CD4-positive, alpha-beta T cell treated with Interferon gamma for 1 hour (primary cell): ENCODE data around the gene TLE3.
A peak's percentile ranks its signal among the peaks of the same experiment; 100 is the strongest.
"Not testable (repeated sequence)": the region's sequence is repeated elsewhere in the genome, so short reads cannot be mapped to it uniquely, and the experiment has no call there.

Source experiments
- DNase-seq: peaks from one replicate; pipeline ENCODE4 v3.0.0-alpha.2; 2020

The TLE3 gene

GRCh38 chr15:70125605-70126004 is 27.9 kb upstream of the TLE3 start:
- DNase-seq = no peak

DNA sequence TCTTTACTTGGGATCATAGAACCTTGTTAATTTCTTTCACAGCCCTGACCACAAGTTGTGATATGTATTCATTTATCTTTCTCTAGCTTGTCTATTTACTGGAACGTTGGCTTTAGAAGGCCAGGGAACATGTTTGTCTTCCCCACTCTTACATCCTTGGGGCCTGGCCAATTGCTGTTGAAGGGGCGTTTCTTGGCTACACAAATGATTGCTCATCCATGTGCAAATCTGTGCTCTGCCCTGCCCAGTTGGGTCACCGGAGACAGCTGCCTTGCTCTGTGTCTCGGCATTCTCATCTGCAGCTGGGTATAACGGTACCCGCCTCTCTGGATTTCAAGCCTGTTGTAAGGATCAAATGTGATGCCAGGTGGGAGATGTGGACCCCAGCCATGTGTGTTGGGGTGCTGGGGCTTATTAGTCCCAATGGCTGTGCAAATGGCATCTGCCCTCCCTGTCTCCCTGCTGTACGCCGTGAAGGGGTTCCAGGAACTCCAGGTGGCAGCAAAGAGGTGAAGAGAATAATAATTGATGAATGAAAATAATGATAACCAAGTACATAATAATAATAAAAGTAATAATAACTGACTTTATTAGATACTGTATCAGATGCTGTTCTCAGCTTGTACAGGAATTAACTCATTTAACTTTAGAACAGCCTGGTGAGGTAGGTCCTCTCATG is 24.0 kb upstream of the TLE3 start:
- no peak for DNase-seq

DNA sequence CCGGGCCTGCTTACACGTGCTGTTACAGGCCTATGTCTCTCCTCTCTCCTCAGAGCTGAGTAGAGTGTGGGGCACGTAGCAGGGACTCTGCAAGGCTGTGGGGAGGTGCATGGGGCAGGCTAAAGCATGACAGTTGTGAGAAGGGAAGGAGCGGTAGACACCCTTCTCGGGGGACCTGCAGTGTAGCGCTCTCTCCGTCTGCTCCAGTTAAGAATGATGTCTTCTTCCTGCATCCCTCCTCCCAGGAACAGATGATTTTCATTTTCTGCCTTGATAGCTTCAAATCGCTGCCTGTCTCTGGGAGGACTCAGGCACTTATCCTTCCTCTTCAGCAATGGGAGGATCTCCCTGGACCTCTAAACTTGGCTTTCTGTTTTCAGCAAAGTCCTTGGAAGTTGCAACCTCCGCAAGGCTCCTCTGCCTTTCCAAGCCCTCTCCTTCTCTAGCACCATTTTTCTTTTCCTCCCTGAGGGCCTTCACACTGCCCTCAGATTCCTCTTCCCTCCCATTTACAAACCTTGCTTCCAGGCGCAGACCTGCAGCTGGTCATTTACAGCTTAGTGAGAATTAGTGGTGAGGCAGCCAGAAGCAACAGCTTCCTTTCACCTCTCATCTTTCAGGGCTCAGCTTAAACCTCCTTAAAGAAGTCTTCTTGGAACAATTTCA is 23.4 kb upstream of the TLE3 start:
- no peak for DNase-seq

- no peak for DNase-seq
These were observed 22.3 kb upstream of the TLE3 start for GRCh38 chr15:70119911-70120508.

DNA sequence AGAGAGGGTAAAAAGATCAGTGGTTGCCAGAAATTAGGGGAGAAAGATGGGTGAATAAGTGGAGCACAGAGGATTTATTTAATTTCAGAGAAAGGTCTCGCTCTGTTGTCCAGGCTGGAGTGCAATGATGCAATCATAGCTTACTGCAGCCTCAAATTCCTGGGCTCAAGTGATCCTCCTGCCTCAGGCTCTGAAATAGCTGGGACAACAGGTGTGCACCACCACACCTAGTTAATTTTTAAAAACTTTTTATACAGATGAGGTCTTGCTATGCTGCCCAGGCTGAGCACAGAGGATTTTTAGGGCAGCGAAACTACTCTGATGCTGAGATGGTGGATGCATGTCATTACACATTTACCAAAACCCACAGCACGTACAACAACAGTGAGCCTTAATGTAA is 20.9 kb upstream of the TLE3 start:
- no peak for DNase-seq

GRCh38 chr15:70116317-70116716 is 18.6 kb upstream of the TLE3 start:
- DNase-seq = no peak

- no peak for DNase-seq
These were observed 16.5 kb upstream of the TLE3 start for GRCh38 chr15:70114221-70114620.

- peak; percentile 62 for DNase-seq
These were observed 15.6 kb upstream of the TLE3 start for GRCh38 chr15:70113304-70113700.

DNA sequence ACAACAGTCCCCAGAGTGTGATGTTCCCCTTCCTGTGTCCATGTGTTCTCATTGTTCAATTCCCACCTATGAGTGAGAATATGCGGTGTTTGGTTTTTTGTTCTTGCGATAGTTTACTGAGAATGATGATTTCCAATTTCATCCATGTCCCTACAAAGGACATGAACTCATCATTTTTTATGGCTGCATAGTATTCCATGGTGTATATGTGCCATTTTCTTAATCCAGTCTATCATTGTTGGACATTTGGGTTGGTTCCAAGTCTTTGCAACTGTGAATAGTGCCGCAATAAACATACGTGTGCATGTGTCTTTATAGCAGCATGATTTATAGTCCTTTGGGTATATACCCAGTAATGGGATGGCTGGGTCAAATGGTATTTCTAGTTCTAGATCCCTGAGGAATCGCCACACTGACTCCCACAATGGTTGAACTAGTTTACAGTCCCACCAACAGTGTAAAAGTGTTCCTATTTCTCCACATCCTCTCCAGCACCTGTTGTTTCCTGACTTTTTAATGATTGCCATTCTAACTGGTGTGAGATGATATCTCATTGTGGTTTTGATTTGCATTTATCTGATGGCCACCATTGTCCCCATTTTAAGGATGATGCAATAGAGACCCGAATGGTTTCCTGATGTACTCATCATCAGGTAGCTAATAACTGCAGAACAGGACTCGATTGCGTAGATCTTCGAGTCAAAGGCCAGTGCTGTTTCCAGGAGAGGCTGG is 15.0 kb upstream of the TLE3 start:
- DNase-seq = not testable (repeated sequence)

GRCh38 chr15:70112074-70112395 is 14.3 kb upstream of the TLE3 start:
- DNase-seq = no peak

GRCh38 chr15:70111203-70112073 is 13.7 kb upstream of the TLE3 start:
- no peak for DNase-seq

GRCh38 chr15:70109978-70110377 is 12.3 kb upstream of the TLE3 start:
- DNase-seq = no peak

DNA sequence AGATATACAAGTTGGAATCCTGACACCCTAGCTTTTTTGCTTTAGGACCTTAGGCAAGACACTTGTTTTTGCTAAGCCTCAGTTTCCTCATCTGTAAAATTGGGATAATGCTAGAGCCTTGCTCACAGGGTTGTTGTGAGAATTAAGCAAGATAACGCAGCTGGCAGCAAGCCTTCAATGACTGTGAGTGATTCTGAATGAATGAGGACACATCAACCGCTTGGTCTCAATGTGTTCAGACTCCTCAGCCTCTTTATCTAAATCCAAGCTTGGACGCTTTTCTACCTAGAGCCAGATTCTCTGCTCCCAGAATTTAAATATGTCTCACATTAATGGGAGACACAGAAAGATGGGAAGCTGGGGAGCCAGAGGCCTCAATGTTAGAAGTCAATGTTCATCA is 11.8 kb upstream of the TLE3 start:
- no peak for DNase-seq

DNA sequence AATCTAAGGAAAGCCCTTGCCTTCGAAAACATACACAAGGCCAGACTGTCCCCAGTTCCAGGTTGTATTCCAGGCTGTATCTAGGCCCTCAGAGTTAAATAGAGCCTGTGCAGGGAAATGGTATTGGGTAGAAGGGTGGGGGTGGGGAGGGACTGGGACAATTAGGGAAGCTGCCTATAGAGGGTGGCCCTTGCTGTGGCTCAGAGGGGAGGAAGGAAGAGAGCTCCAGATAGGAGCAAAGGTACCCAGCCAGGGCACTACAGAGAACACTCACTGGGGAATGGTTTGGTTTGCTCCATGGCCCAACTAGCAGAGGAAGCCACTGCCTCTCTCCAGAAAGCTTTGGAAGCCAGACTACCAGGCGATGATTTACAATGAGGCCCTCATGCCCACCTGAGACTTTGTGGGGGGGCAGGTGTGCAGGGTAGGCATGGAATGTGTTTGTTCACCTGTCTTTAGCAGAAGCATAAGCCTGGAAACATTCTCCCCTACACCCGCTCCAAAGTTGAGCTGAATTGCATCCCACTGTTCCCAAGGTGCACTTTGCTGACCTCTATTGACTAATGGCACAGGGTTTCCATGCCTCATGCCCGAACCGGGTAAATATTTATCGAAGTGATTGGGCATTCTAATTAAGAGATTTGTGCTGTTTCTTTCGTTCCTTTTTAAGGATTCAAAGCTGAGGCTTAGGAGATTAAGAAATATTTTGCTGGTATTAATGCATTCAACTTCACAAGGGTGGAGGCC is 6.3 kb upstream of the TLE3 start:
- DNase-seq = no peak

- DNase-seq = no peak
These were observed 5.1 kb upstream of the TLE3 start for GRCh38 chr15:70102827-70103226.

- DNase-seq = no peak
These were observed 3.9 kb upstream of the TLE3 start for GRCh38 chr15:70101459-70102113.

- peak; percentile 73 for DNase-seq
These were observed 3.0 kb upstream of the TLE3 start for GRCh38 chr15:70100474-70101341.

DNA sequence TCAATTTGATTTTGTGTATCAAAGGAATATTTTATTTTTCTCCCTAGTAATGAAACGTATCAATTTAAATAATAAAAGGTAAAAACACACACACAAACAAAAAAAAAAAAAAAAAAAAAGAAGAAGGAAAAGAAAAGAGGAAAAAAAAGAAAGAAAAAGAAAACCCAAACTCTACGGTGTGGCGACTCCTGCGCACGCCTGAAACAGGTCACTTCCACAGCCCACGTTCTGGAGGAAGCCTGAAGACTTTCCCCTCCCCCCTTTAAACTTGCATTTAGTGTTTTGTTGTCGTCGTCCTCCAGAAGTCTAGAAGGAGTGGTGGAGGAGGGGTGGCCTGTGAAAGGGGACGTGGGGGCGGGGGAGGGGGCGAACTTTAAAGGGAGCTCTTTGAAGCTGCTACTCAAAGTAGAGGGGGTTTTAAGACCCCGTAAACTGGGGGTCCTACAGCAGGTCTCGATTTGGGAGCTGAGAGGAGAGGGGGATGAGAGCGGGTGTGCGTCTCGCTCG is 2.3 kb upstream of the TLE3 start:
- DNase-seq = no peak

DNA sequence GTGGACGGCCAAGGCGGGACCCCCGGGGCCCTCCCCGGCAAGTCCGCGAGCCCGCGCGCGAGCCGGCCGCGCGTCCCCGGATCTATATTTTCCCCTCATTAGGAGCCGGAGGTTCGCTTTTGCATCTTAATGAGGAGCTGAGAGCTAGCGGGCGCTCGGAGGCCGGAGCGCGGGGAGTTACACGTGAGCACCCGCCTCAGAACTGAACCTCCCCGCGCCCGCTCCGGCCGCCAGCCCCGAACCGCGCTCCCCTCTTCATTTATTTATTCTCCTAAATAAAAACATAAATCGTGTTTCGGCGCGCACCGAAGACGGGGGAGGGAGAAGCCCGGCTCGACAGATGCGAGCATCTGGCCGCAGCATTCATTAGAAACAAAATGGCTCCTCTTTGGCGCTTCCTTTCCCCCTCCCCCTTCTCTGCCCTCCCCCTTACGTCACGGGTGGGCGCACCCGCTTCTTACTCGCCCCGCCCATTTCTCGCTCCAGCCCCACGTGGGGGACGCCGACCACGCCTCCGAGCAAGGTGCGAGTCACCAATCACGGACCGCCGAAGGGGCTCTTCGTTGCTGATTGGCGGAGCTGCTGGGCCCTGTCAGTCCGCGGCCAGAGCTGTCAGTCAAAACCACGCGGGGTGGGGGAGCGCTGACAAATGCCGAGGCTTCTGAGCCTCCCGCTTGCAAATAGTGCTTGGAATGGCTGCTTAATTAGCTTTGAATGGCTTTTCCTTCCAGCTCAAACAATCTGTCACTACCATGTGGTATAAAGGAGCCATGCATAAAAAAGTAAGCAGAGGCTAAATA is 1.6 kb upstream of the TLE3 start:
- DNase-seq = peak; percentile 98
